ENCODE results near the gene RAPGEF4. TPM values are rescaled to one million over a fixed set of nuclear protein-coding genes. Genes with fewer than 3 reads are reported as not detected.
A peak's percentile ranks its signal among the peaks of the same experiment; 100 is the strongest.
"Not testable (repeated sequence)": the region's sequence is repeated elsewhere in the genome, so short reads cannot be mapped to it uniquely, and the experiment has no call there.

RAPGEF4 gene
- total RNA-seq, 1 donor from 2014 or later: 1.5 TPM

- no peak for DNase-seq (ENCODE audit: low read depth)
Observed at GRCh38 chr2:172725746-172726145, 9.9 kb upstream of the RAPGEF4 start.

GRCh38 chr2:172726172-172726735 lies 9.4 kb upstream of the RAPGEF4 start:
- peak; percentile 96 for DNase-seq (ENCODE audit: low read depth)

DNA sequence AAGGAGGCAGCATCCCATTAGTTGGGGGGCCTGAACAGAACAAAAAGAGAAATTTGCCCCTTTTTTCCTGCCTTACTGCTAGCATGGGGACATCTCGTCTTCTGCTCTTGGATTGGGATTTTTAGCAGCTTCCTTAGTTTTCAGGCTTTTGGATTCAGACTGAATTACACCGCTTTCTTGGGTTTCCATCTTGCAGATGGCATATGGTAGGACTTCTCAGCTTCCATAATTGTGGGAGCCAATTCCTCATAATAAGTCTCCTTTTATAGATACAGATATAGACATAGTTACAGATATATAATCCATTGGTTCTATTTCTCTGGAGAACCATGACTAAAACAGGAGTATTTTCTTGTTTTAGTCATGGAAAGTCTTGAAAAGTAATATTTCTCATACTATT lies 5.2 kb upstream of the RAPGEF4 start:
- no peak for DNase-seq (ENCODE audit: low read depth)

DNA sequence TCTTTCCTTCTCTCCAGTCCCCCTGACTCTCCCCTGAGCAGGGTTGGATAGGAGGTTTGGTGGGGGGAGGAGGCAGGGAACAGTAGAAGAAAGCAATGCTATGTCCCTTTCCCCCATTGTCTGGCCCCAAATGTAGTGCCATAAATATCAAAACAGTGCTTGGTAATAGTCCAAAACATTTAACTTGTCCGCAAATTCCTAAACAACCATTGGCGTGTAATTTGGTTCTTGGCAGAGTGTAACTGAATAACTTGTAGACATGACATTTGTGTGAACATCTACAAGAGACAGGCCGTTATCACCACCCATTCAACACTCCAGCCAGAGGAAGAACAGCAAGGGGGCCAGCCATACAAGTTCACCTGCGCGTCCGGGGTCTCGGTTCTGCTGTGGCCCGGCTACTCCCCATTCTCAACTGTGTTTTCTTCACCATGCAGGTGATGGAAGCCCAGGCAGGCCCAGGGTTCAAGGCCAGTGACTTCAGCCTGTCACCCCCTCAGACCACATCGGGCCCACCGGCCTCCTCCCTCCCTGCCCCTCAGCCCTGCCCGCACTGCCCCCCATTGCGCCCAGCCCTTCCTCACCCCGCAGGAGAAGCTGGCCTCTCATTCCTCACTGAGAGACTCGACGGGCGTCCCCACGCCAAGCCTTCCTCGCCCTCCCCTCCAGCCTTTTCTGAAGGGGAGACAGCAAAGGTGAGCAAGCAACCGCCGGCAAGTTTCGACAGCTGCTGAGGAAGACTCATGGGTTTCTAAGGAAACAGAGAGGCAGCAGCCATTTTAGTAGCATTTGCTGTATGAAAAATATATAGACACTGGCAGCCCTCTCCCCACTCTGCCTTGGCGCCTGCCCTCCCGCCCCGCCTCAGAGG lies 699 bp upstream of the RAPGEF4 start:
- DNase-seq (ENCODE audit: low read depth): no peak

- no peak for DNase-seq (ENCODE audit: low read depth)
Observed at GRCh38 chr2:172736424-172737174, 954 bp downstream of the RAPGEF4 start.

DNA sequence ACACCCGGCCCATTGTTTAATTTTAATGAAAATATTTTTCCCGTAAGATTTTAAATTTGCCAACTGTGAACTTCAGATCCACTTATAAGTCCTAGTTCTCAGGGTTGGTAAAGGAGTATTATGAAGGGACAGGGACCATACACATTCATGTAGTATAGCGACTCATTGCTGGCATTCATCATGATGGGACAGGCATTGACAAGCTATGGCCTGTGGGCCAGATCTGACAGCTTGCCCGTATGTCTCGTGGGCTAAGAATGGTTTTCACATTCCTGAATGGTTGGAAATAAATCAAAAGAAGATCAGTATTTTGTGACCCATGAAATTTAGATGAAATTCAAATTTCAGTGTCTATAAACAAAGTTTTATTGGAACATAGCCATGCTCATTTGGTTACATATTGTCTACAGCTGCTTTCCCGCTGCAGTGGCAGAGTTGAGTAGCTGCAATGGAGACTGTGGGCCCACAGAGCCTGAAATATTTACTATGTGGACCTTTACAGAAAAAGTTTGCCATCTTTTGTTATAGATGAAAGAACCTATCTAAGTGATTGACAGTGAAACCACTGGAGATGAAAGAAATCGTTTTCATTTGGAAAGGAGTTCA lies 4.1 kb downstream of the RAPGEF4 start:
- DNase-seq (ENCODE audit: low read depth): no peak

GRCh38 chr2:172740856-172741255 lies 5.2 kb downstream of the RAPGEF4 start:
- DNase-seq (ENCODE audit: low read depth): no peak

DNA sequence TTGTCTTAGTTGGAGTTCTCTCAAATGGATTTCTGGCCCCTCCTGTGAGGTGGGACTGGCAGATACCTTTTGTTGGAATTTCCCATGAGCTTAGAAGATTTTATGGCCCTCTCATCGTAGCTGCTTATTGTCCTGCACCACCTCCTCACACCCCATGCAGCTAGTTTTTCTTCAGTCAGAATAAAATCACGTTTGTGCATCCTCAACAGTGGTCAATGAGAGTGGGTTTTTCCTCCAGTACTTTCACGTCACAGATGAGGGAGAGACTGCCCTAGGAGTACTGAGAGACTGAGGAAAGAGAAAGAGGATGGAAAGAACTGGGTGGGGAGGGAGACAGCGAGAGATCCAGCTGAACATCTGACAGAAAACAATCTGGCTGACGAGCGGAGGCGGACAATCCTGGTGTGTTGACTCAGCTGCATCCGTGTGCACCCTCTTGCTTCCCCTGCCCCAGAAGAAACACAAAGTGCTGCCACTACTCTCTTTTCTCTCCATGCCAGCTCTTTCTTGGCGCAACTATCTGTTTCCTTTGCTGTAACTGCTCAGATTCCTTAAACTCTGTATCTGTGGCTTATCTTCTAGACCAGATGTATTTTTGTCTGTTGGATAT lies 7.4 kb downstream of the RAPGEF4 start:
- no peak for DNase-seq (ENCODE audit: low read depth)

DNA sequence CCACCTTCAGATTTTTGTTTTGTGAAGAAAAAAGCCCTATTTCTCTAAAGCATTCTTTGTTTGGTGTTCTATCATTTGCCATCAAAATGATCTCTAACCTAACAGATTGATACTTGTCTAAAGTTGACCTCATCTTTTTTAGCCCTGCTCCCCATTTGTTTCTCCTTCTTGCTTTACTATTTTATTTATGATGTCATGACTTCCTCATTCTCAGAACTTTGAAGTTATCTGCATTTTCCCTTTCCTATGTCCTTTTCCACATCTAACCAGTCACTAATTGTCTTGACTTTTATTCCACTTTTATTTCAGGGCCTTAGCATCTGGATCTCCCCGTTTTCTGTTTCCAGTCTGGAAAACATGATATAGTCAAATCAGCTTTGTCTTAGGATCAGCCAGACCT lies 8.3 kb downstream of the RAPGEF4 start:
- DNase-seq (ENCODE audit: low read depth): no peak

GRCh38 chr2:172745636-172746035 lies 10.0 kb downstream of the RAPGEF4 start:
- DNase-seq (ENCODE audit: low read depth): no peak

GRCh38 chr2:172748543-172748942 lies 12.9 kb downstream of the RAPGEF4 start:
- DNase-seq (ENCODE audit: low read depth): not testable (repeated sequence)

DNA sequence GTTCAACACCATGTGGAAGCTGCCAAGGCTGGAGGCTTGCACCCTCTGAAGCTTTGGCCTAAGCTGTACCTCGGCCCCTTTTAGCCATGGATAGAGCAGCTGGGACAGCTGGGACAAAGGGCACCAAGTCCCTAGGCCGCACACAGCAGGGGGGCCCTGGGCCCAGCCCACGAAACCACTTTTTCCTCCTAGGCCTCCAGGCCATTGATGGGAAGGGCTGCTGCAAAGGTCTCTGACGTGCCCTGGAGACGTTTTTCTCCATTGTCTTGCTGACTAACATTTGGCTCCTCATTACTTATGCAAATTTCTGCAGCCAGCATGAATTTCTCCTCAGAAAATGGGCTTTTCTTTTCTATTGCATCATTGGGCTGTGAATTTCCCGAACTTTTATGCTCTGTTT lies 13.7 kb downstream of the RAPGEF4 start:
- peak; percentile 4 for DNase-seq (ENCODE audit: low read depth)

DNA sequence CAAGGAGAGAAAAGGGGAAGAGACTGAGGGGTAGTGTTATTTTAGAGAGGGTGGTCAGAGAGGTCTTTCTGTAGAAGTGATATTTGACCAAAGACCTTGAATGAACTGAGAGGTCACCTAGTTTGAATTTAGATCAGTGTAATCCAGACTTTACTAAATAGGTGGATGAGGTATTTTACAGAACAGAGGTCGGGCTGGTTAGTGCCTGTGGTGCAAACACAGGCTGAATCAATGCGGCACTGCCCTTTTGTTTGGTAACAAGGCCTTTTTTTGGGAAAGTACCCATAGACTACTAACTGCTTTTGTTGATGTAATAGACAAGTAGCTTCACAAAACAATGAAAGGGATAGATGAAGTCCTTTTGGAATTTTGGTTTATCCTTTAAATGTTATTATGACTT lies 15.9 kb downstream of the RAPGEF4 start:
- DNase-seq (ENCODE audit: low read depth): no peak

- no peak for DNase-seq (ENCODE audit: low read depth)
Observed at GRCh38 chr2:172753610-172754009, 18.0 kb downstream of the RAPGEF4 start.

- no peak for DNase-seq (ENCODE audit: low read depth)
Observed at GRCh38 chr2:172759441-172759840, 23.8 kb downstream of the RAPGEF4 start.

DNA sequence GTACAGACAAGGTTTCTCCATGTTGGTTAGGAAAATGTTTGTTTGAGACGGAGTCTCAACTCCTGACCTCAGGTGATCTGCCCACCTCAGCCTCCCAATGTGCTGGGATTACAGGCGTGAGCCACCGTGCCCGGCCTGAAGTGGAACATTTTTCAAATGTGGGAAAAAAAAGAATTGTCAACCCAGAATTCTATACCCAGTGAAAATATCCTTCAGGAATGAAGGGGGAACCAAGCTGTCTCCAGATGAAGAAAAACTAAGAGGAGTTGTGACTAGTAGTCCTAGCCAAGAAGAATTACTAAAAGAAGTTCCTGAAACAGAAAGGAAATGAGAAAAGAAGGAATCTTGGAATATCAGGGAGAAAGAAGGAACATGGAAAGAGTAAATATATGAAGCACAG lies 25.7 kb downstream of the RAPGEF4 start:
- no peak for DNase-seq (ENCODE audit: low read depth)

DNA sequence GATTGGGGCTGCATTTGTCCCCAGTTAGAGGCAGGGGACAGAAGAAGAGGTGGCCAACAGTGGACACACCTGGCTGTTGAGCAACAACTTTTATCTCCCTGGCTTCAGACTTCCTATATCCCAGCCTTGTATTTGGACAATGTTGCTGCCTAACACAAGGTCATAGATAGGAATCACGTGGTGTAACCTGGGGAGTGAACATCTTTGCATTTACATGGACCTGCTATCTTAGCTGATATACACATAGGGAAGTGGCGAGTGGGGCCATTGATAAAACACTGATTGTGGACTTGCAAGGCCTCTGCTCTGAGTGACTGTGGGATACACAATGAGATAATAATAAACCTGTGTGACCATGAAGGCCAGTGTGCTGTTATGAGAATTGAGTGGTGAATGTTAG lies 26.9 kb downstream of the RAPGEF4 start:
- DNase-seq (ENCODE audit: low read depth): no peak

GRCh38 chr2:172763079-172763478 lies 27.4 kb downstream of the RAPGEF4 start:
- DNase-seq (ENCODE audit: low read depth): no peak

GRCh38 chr2:172765662-172766061 lies 30.0 kb downstream of the RAPGEF4 start:
- no peak for DNase-seq (ENCODE audit: low read depth)

- no peak for DNase-seq (ENCODE audit: low read depth)
Observed at GRCh38 chr2:172768401-172768800, 32.8 kb downstream of the RAPGEF4 start.

- no peak for DNase-seq (ENCODE audit: low read depth)
Observed at GRCh38 chr2:172769879-172770278, 34.2 kb downstream of the RAPGEF4 start.

All from myocyte (in vitro differentiated cells).